Measurements from ENCODE around the gene NDUFAF5. TPM values are rescaled to one million over a fixed set of nuclear protein-coding genes. Genes with fewer than 3 reads are reported as not detected.

Gene NDUFAF5
- total RNA-seq, 1 experiment from 2014 or later = 22.3 TPM

DNA sequence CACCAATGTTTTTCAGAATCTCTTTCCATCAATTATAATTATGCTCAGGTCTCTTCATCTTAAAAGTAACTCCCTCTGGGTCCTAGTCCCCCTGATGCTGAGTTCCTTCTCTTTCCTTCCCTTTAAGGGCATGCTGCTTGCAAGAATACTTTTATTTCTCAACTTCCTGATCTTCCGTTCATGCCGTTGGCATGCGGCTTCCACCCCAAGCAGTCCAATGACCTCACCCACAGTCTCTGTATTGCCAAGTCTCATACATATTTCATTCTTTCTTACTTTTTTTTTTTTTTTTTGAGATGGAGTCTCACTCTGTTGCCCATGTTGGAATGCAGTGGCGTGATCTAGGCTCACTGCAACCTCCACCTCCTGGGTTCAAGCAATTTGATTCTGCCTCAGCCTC, 83.5 kb downstream of the NDUFAF5 start:
- no peak overlapping the region for H2AFZ ChIP-seq
- H3K79me2 ChIP-seq (ENCODE audit: low read depth) = no peaks in the 10 kb centered on the region
- no peaks in the 10 kb centered on the region for H4K20me1 ChIP-seq (ENCODE audit: insufficient read depth)
- no peaks in the 10 kb centered on the region for H3K9me2 ChIP-seq (ENCODE audit: insufficient read depth)
- intact Hi-C loops (cut with micrococcal nuclease; ENCODE audit: unreplicated experiment) = no loop called here
- ChIA-PET CTCF (no interaction called here), POLR2A (ENCODE audit: unreplicated experiment) (no interaction called here)
- H3F3A ChIP-seq (ENCODE audit: insufficient read depth, low read depth) = no peaks in the 10 kb centered on the region
- no peaks in the 10 kb centered on the region for H3K36me3 ChIP-seq (ENCODE audit: low read depth)
- no peak for DNase-seq
- H3K4me3 ChIP-seq = no peak overlapping the region
- BruUV-seq (replicated peaks) = no TSS peak
- no peaks in the 10 kb centered on the region for H3K4me1 ChIP-seq (replicated peaks; ENCODE audit: insufficient read depth)
- no peaks in the 10 kb centered on the region for H3K27me3 ChIP-seq (ENCODE audit: insufficient read depth, low read depth)
- TF ChIP-seq EZH2 (IDR thresholded peaks at IDR 0.05; ENCODE audit: low read depth) = no peak
- no peak for TF ChIP-seq CTCF (conservative IDR thresholded peaks at IDR 0.05)
- no peak overlapping the region for H3K4me2 ChIP-seq
- H3K27ac ChIP-seq = no peak overlapping the region
- H3K9me3 ChIP-seq (ENCODE audit: insufficient read depth, low read depth) = no peaks in the 10 kb centered on the region

DNA sequence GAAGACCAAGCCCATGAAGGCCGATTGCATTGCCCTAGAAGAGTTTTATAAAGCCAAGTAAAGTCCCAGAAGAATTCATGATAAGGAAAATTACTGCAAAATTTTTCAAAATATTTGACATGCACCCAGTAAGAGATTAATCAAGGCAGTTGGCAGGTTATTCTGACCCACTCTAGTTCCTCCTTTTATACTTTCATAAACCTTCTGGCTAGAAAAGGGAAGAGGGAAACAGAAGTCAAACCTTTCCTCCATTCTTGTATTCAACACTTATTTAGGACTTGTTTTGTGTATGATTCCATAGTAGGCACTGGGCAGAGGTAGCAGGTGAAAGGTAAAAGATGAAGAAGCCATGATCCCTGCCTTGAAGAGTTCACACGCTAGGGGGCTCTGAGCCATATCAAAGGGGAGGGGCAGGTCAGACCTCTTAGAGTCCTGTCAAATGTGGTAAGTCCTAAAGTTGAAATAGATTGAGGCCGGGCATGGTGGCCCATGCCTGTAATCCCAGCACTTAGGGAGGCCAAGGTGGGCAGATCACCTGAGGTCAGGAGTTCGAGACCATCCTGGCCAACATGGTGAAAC, 85.4 kb downstream of the NDUFAF5 start:
- Histone ChIP-seq H3K79me2 (ENCODE audit: low read depth) (no peaks in the 10 kb centered on the region), H3K9me2 (ENCODE audit: insufficient read depth) (no peaks in the 10 kb centered on the region), H3K27me3 (ENCODE audit: insufficient read depth, low read depth) (no peaks in the 10 kb centered on the region), H3K4me1 (replicated peaks; ENCODE audit: insufficient read depth) (no peaks in the 10 kb centered on the region), H2AFZ (no peak overlapping the region), H3K4me3 (no peak overlapping the region), H3K4me2 (no peak overlapping the region), H3K27ac (no peak overlapping the region), H3K36me3 (ENCODE audit: low read depth) (no peaks in the 10 kb centered on the region), H3K9me3 (ENCODE audit: insufficient read depth, low read depth) (no peaks in the 10 kb centered on the region), H3F3A (ENCODE audit: insufficient read depth, low read depth) (no peaks in the 10 kb centered on the region), H4K20me1 (ENCODE audit: insufficient read depth) (no peaks in the 10 kb centered on the region)
- intact Hi-C loops (cut with micrococcal nuclease; ENCODE audit: unreplicated experiment) = no loop called here
- CTCF ChIA-PET = no interaction called here
- no peak for DNase-seq
- POLR2A ChIA-PET (ENCODE audit: unreplicated experiment) = no interaction called here
- TF ChIP-seq EZH2 (IDR thresholded peaks at IDR 0.05; ENCODE audit: low read depth) (no peak), CTCF (conservative IDR thresholded peaks at IDR 0.05) (no peak)
- no TSS peak for BruUV-seq (replicated peaks)

Other genes with a start within 250 kb of the NDUFAF5 start
- gene TASP1, start 146.1 kb upstream of the NDUFAF5 start, total RNA-seq (2021) = 24.9 and 25.9 TPM in 2 replicates
- 12.4 and 14.8 TPM in 2 replicates for gene ESF1, start 109 bp upstream of the NDUFAF5 start, total RNA-seq (2021)
- not detected in 2 replicates for gene SEL1L2, start 205.6 kb downstream of the NDUFAF5 start, total RNA-seq (2021)
- gene MACROD2, start 210.5 kb downstream of the NDUFAF5 start, total RNA-seq (2021) = 8.5 and 11.4 TPM in 2 replicates

Measured in PC-9 (cell line).